Kidney epithelial cell (primary cell): ENCODE measurements around the gene AQP12B. TPM values are rescaled to one million over a fixed set of nuclear protein-coding genes. Genes with fewer than 3 reads are reported as not detected.

Source experiments
- DNase-seq: peaks from one replicate; pipeline ENCODE4 v3.0.0-alpha.2; 2010; ENCODE audit warnings: low read depth
- H3K27me3 ChIP-seq: 2 replicates; pipeline ENCODE4 v1.6.0; 2011; ENCODE audit warnings: low read length; ENCODE audit not compliant: control insufficient read depth, insufficient read depth
- H3K36me3 ChIP-seq: 2 replicates; pipeline ENCODE4 v1.5.1; 2011; ENCODE audit warnings: low read length; ENCODE audit not compliant: control insufficient read depth, insufficient read depth
- H3K4me3 ChIP-seq: 2 replicates; pipeline ENCODE4 v1.5.1; 2011; ENCODE audit warnings: low read depth, mild to moderate bottlenecking, control low read depth, low read length
- CTCF ChIP-seq: IDR thresholded peaks from 2 replicates; pipeline ENCODE4 v1.5.1; 2011; ENCODE audit warnings: mild to moderate bottlenecking, moderate library complexity, low read length, control low read depth, inconsistent platforms; ENCODE audit not compliant: insufficient read depth, poor library complexity, severe bottlenecking
- total RNA-seq: library from RNA; depleted of rRNA; stranded (reverse); fragments of >200 nt; gene quantifications from 2 replicates; pipeline ENCODE4 v1.2.3, GENCODE V29; 2015

The AQP12B gene
- total RNA-seq, 1 donor from 2014 or later, result not detected

GRCh38 chr2:240629968-240630770 is 52.5 kb downstream of the AQP12B start:
- TF ChIP-seq CTCF, result no peak
- Histone ChIP-seq H3K27me3 (peaks cover 11% of the 10 kb centered on the region), H3K4me3 (no peak overlapping the region), H3K36me3 (no peaks in the 10 kb centered on the region)
- DNase-seq, result no peak

- TF ChIP-seq CTCF, result no peak
- no peaks in the 10 kb centered on the region for H3K36me3 ChIP-seq
- no peak overlapping the region for H3K4me3 ChIP-seq
- peaks cover 11% of the 10 kb centered on the region for H3K27me3 ChIP-seq
- no peak for DNase-seq
Observed at GRCh38 chr2:240629619-240629967, 53.1 kb downstream of the AQP12B start.

- no peak for TF ChIP-seq CTCF
- H3K27me3 ChIP-seq, result peaks cover 11% of the 10 kb centered on the region
- DNase-seq, result no peak
- H3K4me3 ChIP-seq, result no peak overlapping the region
- no peaks in the 10 kb centered on the region for H3K36me3 ChIP-seq
Observed at GRCh38 chr2:240628808-240629618, 53.7 kb downstream of the AQP12B start.

- Histone ChIP-seq H3K36me3 (no peaks in the 10 kb centered on the region), H3K4me3 (no peak overlapping the region), H3K27me3 (peaks cover 11% of the 10 kb centered on the region)
- TF ChIP-seq CTCF, result no peak
- DNase-seq, result no peak
Observed at GRCh38 chr2:240628507-240628807, 54.2 kb downstream of the AQP12B start.

- no peak for TF ChIP-seq CTCF
- DNase-seq, result no peak
- no peaks in the 10 kb centered on the region for H3K36me3 ChIP-seq
- H3K4me3 ChIP-seq, result no peak overlapping the region
- H3K27me3 ChIP-seq, result peaks cover 12% of the 10 kb centered on the region
Observed at GRCh38 chr2:240627736-240628506, 54.8 kb downstream of the AQP12B start.
